Progenitor cell of endocrine pancreas (in vitro differentiated cells): ENCODE measurements around the gene LAPTM5. TPM values are rescaled to one million over a fixed set of nuclear protein-coding genes. Genes with fewer than 3 reads are reported as not detected.
"Not testable (repeated sequence)": the region's sequence is repeated elsewhere in the genome, so short reads cannot be mapped to it uniquely, and the experiment has no call there.

Source experiments
- DNase-seq: peaks from one replicate; pipeline ENCODE4 v3.0.0; 2021; ENCODE audit warnings: low spot score; ENCODE audit not compliant: unreplicated experiment
- H3K27ac Mint-ChIP-seq: 2 replicates; pipeline ENCODE4 v1.8.0; 2021; ENCODE audit warnings: mild to moderate bottlenecking, moderate library complexity, mixed read lengths
- H3K27me3 Mint-ChIP-seq: 2 replicates; pipeline ENCODE4 v1.8.0; 2021; ENCODE audit warnings: mixed read lengths
- H3K36me3 Mint-ChIP-seq: 2 replicates; pipeline ENCODE4 v1.8.0; 2022; ENCODE audit warnings: mixed read lengths; ENCODE audit not compliant: insufficient read depth
- H3K4me1 Mint-ChIP-seq: 2 replicates; pipeline ENCODE4 v1.8.0; 2021; ENCODE audit warnings: low read depth, mixed read lengths
- H3K4me3 Mint-ChIP-seq: 2 replicates; pipeline ENCODE4 v1.8.0; 2021; ENCODE audit warnings: low read depth, mild to moderate bottlenecking, moderate library complexity, mixed read lengths
- H3K9me3 Mint-ChIP-seq: 2 replicates; pipeline ENCODE4 v1.8.0; 2021; ENCODE audit warnings: low read depth, mixed read lengths
- total RNA-seq: library from RNA; stranded (reverse); gene quantifications from 2 replicates; pipeline ENCODE4 v1.2.1, GENCODE V29; 2021
- TF ChIP-seq, protein P1 (sequence below): fragments of 200-600 bp; sonication (generic); IDR thresholded peaks from one replicate; pipeline ENCODE4 v1.5.0; 2021; ENCODE audit warnings: antibody characterized with exemption, mild to moderate bottlenecking; ENCODE audit not compliant: unreplicated experiment

The LAPTM5 gene
- total RNA-seq, 1 donor from 2014 or later = not detected

DNA sequence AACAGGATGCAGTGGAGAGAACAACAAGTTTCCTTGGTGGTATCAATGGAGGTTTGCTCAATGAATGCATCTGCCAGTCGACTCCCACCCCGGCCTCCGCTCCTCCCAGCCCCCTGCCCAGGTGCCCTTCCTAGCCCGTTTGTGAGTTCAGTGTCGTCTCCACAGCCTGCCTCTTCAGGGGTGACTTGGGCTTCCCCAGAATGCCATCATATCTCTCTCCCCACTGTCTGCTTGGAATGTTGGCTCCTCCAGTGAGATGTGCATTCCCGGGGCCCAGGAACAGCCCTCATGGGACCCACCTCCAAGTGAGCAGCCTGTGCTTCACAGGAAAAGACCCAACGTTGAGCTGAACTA lies 64.6 kb downstream of the LAPTM5 start:
- Mint-ChIP-seq H3K4me1 (no peaks in the 10 kb centered on the region), H3K4me3 (no peak overlapping the region), H3K27me3 (peaks cover 19% of the 10 kb centered on the region), H3K27ac (no peak overlapping the region), H3K36me3 (no peaks in the 10 kb centered on the region), H3K9me3 (no peaks in the 10 kb centered on the region)
- TF ChIP-seq, protein P1, sequence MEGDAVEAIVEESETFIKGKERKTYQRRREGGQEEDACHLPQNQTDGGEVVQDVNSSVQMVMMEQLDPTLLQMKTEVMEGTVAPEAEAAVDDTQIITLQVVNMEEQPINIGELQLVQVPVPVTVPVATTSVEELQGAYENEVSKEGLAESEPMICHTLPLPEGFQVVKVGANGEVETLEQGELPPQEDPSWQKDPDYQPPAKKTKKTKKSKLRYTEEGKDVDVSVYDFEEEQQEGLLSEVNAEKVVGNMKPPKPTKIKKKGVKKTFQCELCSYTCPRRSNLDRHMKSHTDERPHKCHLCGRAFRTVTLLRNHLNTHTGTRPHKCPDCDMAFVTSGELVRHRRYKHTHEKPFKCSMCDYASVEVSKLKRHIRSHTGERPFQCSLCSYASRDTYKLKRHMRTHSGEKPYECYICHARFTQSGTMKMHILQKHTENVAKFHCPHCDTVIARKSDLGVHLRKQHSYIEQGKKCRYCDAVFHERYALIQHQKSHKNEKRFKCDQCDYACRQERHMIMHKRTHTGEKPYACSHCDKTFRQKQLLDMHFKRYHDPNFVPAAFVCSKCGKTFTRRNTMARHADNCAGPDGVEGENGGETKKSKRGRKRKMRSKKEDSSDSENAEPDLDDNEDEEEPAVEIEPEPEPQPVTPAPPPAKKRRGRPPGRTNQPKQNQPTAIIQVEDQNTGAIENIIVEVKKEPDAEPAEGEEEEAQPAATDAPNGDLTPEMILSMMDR = no peak
- DNase-seq = no peak

DNA sequence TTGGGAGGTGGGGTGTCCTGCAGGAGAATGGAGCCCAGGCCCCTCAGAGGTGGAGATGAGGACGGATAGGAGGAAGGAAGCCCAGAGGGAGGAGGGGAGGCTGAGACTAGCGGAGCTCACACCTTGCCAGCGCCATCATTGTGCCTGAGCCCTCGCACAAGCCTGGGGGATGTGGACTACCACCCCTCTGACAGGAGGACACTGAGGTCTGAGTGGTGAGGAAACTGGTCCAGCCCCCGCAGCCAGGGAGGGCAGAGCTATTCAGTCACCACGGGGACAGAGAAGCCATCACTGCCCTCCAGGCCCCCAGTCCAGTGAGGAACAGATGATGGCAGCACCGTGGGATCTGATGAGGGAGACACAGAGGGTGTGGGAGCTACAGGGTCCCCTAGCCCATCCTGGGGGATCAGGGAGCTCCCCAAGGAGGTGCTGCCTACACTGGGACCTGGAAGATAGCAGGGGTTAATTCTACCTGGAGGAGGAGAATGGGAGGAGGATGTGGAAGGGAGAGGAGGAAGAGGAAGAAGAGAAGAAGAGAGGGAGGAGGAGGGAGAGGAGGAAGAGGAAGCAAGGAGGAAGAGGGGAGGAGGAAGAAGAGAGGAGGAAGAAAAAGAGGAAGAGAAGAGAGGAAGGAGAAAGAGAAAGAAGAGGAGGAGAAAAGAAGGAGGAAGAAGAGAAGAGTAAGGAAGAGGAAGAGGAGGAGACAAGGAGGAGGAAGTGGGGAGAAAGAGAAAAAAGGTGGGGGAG lies 65.2 kb downstream of the LAPTM5 start:
- H3K27ac Mint-ChIP-seq = no peak overlapping the region
- no peak for DNase-seq
- H3K36me3 Mint-ChIP-seq = no peaks in the 10 kb centered on the region
- peaks cover 22% of the 10 kb centered on the region for H3K27me3 Mint-ChIP-seq
- no peak overlapping the region for H3K4me3 Mint-ChIP-seq
- TF ChIP-seq, protein P1 = no peak
- H3K4me1 Mint-ChIP-seq = no peaks in the 10 kb centered on the region
- H3K9me3 Mint-ChIP-seq = no peaks in the 10 kb centered on the region

GRCh38 chr1:30691480-30691879 lies 66.1 kb downstream of the LAPTM5 start:
- no peak for DNase-seq
- H3K4me1 Mint-ChIP-seq = no peaks in the 10 kb centered on the region
- H3K4me3 Mint-ChIP-seq = no peak overlapping the region
- H3K27ac Mint-ChIP-seq = no peak overlapping the region
- no peaks in the 10 kb centered on the region for H3K9me3 Mint-ChIP-seq
- peaks cover 24% of the 10 kb centered on the region for H3K27me3 Mint-ChIP-seq
- no peaks in the 10 kb centered on the region for H3K36me3 Mint-ChIP-seq
- TF ChIP-seq, protein P1 = no peak

DNA sequence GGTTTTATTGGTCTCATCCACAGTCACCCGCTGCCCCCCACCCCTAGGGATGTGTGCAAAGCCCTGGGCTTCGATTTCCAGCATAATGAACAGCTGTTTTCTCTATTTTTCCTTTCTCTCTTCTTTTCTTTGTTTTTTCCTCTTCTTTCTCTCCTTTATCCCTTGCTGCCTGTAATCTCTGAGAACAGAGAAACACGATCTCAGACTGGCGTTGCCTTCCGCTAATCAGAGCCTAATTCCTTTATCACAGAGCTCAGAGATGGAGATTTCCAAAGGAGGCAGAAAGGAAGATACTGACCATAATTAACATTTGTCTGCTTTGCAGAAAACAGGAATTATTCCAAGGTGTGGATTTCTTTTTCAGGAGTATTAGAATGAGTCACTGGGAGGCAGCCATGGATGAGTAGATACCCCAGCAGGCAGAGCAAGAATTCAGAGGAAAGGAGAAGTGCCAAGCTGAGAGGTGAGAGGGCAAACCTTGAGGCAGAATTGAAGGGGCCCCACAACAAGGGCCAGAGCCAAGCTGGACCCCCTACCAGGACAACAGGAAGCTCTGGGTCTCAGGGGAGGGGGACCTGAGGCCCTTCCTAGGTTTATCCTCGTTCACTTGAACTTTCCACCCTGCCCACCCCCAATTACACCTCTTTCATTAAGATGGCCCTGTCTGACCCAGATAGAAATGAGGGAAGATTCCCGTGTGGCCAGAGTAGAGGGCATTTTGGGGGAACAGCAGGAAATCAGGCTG lies 67.5 kb downstream of the LAPTM5 start:
- no peak for DNase-seq
- H3K9me3 Mint-ChIP-seq = no peaks in the 10 kb centered on the region
- H3K4me3 Mint-ChIP-seq = no peak overlapping the region
- peaks cover 24% of the 10 kb centered on the region for H3K27me3 Mint-ChIP-seq
- peaks cover 2% of the 10 kb centered on the region for H3K4me1 Mint-ChIP-seq
- H3K36me3 Mint-ChIP-seq = no peaks in the 10 kb centered on the region
- TF ChIP-seq, protein P1 = no peak
- H3K27ac Mint-ChIP-seq = no peak overlapping the region

DNA sequence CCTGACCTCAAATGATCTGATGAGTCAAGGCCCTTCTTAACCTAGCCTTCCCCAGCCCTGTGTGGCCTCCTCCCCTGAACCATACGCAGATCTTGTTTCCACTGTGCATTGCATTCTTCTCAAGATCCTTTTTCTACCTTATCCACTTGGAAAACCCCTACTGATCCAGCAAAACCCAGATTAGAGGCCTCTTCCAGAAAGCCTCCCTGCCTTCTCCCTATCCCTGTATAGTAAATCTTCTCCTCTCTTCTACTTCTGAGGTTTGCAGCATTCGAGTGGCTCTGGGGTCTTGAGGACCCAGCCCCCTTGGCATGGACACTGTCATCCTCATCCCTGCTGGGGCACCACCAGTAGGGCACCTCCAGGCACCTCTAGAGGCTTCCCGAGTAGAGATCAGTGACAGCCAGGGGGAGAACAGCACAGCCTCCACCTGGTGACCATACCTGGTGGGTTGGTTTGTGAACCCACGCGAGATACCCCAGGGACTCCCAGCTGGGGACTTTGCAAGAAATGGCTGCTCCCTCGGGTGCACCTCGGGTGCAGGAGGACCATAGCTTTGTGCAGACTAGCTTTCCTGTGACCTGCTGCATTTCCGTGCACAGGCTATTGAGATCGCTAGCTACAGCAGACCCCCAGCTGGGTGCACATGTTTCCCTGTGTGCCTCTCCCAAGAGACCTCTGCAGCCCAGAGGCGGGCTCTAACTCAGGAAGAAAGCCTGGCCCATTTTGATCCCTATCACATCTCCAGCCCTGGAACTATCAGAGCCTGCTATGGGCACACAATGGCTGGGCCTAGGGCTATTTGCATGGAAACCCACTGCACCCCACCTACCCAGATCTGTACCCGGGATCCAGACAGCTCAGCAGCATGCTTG lies 68.4 kb downstream of the LAPTM5 start:
- H3K36me3 Mint-ChIP-seq = no peaks in the 10 kb centered on the region
- H3K27ac Mint-ChIP-seq = no peak overlapping the region
- H3K9me3 Mint-ChIP-seq = no peaks in the 10 kb centered on the region
- peaks cover 28% of the 10 kb centered on the region for H3K27me3 Mint-ChIP-seq
- TF ChIP-seq, protein P1 = no peak
- DNase-seq = no peak
- H3K4me1 Mint-ChIP-seq = peaks cover 3% of the 10 kb centered on the region
- no peak overlapping the region for H3K4me3 Mint-ChIP-seq

GRCh38 chr1:30688516-30688915 lies 69.1 kb downstream of the LAPTM5 start:
- H3K4me3 Mint-ChIP-seq, H3K36me3 Mint-ChIP-seq, H3K9me3 Mint-ChIP-seq, DNase-seq, H3K4me1 Mint-ChIP-seq, H3K27ac Mint-ChIP-seq: not testable (repeated sequence)
- H3K27me3 Mint-ChIP-seq = peaks cover 29% of the 10 kb centered on the region
